GM18499 (cell line): ENCODE results near the gene CCSER2.
"Not testable (repeated sequence)": the region's sequence is repeated elsewhere in the genome, so short reads cannot be mapped to it uniquely, and the experiment has no call there.

Experiments used
- ATAC-seq: cut with Tn5 transposase; IDR thresholded peaks from one replicate; pipeline ENCODE4 v1.9.1; 2021; ENCODE audit warnings: moderate number of reproducible peaks; ENCODE audit not compliant: insufficient read depth, unreplicated experiment

Gene CCSER2

DNA sequence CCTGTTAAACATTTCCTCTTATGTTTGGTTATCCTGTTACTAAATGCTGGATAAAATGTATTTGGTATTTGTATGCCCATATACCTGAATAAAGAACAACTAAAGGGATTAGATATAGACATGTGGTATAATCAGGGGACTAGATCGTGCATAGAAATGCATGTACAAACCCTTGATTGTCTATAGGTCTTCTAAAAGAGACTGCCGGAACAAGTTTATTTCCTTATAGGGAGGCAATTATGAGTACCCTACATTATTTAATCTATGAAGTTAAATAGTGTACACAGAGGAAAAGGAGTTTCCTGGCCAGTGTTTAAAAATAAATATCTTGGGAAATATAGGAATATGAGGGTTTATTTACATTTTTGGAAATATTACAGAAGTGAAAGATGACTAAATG is 44.6 kb downstream of the CCSER2 start:
- ATAC-seq = no peak

DNA sequence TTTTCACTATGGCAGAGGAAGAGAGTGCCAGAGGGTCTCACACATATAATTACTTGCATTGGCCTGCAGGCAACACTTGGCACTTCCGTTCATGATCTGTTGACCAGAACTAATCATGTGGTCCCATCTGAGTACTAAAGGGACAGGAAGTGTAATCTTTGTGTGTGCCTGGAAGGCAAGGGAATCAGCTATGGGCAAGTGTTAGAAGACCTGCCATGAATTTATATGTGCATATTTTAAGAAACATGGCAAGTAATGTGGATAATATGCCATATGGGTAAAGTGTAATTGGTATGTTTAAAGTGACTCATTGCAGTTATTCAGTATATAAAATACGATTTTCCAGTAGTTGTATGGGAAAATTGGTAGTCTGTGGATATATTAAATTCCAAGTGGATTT is 46.1 kb downstream of the CCSER2 start:
- ATAC-seq = no peak

DNA sequence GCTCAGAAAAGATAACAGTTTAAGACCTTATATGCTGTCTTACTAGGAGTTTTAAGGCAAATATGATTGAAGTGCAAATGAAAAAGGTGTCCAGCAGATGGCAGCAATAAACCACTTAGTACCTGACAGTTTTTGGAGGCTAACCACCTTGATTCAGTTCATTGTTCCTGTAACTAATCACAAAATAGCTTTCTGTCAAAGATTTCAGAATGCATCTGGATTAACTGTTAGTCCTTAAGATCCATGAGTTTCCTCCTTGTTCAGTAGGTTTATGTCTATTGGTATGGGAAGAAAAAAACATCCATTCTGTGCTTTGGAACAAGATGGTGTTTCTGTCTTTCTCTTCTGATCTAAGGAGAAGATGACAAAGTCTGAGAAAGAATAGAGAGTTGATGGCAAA is 46.6 kb downstream of the CCSER2 start:
- peak; percentile 74 for ATAC-seq

DNA sequence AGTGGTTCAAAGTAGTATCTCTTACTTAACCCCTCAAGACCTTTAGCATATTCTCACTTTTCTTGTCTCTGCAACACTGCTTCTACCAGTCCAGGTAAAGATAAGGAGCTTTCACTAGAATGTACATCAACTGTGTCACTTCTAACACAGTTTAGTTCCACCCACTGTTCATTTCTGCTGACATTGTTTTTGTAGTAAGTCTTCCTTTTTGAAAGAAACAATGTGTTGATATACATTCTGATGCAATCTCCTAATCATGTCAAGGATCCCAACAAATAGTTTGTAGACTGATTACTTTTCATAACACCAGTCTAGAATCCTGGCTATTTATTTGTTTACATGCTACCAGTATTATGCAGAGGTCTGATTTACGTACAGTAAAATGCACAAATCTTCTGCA is 47.5 kb downstream of the CCSER2 start:
- no peak for ATAC-seq

DNA sequence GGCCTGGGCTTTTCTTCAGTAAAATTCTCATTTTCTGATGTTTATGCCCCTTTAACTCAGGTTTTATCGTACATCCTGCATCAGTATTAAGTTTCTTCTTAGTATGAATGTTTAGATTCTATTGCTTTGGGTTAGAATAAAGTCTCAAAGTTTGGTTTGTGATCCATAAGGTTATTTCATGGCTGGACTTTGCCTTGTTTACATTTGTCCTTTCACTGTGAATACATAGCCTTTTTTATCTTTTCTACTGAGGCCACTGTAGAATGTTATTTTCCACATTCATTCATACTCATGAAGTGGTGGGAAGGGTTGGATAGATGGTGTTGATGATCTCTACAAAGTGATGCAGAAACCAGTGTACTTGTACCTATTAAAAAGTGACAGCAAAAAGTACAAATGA is 59.8 kb downstream of the CCSER2 start:
- ATAC-seq = no peak

DNA sequence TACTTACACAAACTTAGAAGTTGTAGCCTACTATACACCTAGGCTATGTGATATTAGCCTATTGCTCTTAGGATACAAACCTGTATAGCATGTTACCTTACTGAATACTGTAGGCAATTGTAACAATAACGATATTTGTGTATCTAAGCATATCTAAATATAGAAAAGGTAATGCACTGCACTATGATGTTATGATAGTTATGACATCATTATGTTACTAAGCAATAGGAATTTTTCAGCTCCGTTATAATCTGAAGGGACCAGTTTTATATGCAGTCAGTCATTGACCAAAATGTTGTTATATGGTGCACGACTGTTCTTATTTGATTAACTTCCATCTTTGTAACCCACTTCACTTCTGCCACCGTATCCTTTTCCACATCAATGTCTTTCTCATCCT is 62.0 kb downstream of the CCSER2 start:
- ATAC-seq = no peak

DNA sequence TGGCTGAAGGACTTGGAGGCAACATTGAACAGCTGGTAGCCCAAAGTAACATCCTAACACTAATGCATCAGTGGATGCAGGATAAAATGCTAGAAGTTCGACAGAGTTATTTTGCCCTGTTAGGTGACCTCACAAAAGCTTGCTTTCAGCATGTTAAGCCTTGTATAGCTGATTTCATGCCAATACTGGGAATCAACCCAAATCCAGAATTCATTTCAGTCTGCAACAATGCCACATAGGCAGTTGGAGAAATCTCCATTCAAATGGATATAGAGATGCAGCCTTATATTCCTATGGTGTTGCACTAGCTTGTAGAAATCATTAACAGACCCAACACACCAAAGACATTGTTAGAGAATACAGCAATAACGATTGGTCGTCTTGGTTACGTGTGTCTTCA is 62.9 kb downstream of the CCSER2 start:
- no peak for ATAC-seq

DNA sequence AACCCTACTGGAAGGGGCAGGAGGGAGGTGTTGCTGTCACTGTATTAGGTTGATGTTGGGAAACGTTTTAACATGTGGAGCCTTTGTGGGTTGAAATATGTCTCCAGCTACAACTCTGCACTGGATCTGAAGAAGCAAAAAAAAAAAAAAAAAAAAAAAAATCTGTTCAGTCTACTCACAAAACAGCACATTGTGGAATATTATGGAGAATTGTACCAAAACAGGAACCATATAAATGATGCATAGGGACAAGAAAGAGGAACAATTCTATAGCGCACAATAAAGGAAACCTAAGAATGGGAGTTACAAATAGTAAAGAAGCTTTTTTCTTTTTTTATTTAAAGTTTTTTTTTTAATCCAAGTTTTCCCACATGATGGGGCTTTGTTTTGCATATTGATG is 63.8 kb downstream of the CCSER2 start:
- ATAC-seq = no peak

DNA sequence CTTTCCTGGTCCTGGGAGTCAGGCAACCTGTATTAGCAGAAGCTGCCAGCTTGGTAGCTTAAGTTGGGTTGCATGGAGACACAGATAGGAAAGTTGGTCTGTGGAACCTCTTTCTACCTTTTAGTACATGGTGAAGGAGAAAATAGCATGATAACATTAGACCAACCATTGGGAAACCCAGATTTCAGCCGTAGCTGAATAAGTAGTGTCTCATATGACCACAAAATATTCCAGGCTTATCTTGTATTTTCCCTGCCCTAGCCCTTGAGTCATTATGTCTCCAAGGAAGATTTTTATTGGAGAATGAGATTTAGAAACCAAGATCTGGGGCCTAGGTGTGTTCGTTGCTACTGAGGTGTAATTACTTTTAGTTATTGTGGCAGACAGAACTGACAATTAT is 67.2 kb downstream of the CCSER2 start:
- no peak for ATAC-seq

DNA sequence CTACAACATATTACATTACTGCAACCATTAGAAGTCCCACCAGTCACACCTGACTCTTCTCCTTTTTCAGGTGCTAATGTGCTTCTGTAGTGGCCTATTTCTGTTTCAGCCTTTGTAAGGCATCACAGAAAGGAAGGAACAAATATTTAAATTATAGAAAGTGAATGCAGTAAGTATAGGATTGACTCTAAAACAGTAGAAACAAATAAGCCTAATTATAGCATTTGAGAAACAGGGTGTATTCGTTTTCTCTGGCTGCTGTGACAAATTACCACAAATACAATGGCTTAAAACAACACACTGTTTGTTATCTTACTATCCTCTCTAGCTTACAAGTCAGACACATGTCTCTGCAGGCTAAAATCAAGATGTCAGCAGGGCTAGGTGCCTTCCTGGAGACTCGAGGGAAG is 69.4 kb downstream of the CCSER2 start:
- ATAC-seq = peak; percentile 71

DNA sequence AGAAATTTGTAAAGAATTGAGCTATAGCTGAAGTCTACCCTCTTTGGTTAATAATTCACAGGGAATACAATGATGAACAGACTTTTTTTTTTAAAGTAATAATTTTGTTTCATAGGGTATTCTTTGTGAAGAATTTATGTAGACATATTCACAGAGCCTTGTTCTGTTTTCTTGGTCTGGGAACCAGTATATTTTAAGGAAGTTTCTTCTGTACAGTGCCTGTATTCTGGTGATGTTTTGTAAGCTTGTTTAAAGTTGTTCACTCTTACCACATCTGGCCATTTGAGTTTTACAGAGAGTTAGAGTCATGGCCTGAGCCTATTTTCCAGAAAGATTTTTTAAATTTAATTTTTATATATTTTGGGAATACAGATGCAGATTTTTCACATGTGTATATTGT is 70.3 kb downstream of the CCSER2 start:
- ATAC-seq = no peak

DNA sequence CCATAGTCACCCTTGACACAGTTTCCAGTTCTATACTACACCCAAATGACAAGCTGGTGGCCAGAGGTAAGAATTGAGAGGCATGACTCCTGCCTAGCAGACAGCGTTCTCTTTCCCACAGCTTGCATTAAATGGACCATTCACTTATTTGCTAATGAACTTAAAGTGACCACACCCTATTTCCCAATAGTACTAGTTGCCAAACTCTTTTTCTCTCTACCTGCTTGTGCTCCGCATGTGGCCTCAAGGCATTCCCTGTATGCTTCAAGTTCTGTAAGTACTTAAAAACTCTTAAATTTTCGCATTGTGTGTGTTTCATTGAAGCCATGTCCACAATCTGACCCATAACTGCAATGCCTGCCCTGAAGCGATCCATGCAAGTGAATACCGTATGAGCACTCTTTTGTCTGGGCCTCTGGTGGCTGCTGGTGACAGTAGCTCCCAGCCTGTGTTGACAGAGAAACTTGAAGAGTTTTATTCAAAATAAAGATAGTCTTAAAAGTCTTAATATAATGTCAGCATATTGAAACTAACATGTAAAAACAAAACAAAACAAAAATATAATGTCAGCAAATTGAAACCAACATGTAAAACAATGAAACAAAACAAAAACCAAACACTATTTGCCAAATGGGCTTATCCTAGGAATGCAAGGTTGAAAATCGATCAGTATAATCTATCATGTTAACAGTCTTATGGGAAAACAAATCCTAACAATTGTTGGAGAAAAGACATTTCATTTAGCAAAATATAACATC is 73.6 kb downstream of the CCSER2 start:
- ATAC-seq = no peak

DNA sequence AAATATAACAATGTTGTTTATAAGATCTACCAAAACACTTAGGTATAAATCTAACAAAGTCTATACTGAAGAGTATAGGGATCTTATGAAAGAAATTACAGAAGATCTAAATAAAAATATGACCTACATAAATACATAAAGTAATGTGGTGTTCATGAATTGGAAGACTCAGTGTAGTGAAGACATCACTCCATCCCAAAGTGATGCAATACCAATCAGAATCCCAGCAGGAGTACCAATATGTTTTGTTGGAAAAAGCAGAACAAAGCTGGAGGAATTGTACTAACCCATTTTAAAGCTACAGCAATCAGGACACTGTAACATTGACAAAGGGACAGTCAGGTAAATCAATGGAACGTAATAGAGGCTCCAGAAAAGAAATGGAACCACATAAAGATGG is 76.4 kb downstream of the CCSER2 start:
- ATAC-seq = no peak

DNA sequence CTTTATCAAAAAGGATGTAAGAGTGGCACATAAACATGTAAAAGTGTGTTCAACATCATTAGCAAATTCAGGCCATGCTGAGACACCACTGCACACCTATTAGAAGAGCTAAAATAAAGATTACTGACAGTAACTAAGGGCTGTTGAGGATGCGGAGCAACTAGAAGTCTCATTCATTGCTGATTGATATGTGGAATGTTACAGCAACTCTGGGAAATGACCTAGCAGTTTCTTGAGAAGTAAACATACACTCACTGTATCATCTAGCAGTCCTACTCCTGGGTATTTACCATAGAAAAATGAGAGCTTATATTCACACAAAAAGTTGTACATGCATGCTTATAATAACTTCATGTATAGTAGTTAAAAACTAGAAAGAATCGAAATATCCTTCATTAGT is 77.3 kb downstream of the CCSER2 start:
- no peak for ATAC-seq

DNA sequence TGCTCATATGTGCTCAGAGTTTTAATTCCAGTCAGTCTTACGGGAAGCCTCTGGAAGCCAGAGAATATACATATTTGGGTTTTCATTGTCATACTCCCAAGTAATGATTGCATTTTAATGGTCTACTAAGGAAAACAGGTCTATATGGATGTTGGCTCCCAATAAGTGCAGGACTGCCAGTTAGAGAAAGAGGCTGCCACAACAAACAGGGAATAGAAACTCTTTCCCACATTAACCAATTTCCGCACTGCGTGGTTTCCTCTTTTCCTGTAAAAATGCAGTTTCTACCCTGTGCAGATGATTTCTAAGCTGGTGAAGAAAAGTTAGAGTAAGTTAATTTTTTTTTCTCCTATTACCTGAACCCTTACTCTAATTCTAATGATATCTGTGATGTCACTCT is 78.2 kb downstream of the CCSER2 start:
- no peak for ATAC-seq

DNA sequence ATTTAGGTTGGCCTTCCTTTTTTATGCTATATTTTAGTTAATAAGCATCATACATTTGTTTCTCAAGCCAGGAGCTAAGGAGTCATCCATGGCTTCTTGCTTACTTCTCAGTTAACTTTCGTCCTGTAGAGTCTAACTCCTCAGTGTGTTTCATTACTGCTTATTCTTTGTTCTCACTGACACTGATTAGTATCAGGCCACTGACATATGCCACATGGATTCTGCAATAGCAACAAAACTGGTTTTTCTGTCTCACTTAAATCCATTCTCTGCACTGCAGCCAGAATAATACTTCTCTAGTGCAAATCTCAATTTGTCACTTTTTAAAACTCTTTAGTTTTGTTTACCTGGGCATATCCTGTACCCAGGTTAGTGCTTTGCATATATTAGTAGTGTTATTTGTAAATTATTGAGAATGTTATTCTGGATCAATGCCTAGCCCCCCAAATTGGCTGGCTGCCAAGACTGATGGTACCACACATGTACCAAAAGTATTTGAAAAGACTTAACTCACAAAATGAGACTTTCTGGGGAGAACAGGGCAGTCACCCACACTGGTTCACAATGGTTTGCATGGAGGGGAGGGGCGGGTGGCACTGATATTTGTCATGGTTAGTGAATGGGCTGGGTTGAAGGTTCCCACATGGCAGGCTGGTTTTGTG is 79.1 kb downstream of the CCSER2 start:
- ATAC-seq = no peak

DNA sequence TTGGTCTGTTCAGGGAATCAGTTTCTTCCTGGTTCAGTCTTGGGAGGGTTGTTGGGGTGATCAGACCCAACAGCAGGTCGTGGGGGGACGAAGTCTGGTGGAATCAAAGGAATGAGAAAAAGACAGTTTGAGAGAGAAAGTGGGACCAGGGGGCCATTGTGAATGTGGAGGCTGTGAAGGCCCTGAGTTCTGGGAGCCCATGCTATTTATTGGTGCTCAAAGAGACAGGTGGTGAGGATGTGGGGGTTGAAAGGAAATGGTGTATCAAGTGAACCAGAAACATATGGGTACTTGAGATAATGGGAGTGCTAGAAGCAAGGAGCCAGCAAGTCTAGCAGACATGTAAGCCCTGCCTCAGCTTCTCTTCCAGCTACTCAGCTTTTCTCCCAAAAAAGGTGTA is 84.1 kb downstream of the CCSER2 start:
- ATAC-seq = no peak

DNA sequence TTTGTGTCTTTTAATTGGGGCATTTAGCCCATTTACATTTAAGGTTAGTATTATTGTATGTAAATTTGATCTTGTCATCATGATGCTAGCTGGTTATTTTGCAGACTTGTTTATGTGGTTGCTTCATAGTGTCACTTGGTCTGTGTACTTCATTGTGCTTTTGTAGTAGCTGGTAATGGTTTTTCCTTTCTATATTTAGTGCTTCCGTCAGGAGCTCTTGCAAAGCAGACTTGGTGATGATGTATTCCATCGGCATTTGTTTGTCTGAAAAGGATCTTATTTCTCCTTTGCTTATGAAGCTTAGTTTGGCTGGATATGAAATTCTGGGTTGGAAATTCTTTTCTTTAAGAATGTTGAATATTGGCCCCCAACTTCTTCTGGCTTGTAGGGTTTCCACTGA is 85.7 kb downstream of the CCSER2 start:
- not testable (repeated sequence) for ATAC-seq

DNA sequence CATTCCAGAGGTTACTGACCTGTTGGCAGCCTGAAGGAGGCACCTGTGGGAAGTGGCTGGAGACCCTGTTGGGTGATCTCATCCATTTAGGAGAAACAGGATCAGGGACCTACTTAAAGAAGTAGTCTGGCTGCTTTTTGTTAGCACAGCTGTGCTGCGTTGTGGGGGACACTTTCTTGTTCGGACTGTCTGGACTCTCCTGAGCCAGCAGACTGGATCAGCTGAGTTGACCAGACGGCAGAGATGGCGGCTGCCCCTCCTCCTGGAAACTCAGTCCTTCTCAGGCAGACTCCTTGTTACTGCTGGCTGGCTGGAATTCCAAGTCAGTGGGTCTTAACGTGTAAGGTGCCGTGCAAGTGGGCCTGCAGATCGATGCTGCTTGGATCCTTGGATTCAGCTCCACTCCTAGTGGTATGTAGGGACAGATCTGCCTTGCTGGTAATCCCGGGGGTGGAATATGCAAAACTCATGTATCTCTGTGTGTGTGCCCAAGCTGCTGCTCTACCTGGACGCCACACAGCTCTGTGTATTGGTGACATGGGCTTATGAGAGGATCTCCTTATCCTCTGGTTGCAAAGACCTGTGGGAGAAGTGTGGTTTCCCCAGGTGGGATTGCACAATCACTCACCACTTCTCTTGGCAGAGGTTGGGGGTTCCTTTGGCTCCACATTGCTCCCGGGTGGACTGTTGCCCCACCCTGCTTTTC is 87.3 kb downstream of the CCSER2 start:
- ATAC-seq = no peak

DNA sequence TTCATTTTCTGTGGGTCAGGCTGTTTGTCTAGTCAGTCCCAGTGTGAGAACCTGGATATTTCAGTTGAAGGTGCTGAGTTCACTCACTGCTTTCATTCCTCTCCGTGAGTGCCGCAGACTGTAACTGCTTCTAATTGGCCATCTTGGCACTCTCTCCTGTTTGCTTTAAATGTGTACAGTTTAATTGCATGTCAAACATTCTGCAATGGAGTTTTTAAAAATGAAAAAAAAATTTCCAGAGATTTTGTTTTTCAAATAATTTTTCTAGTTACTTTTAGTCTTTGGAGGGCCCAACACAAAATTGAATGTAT is 87.8 kb downstream of the CCSER2 start:
- ATAC-seq = no peak

DNA sequence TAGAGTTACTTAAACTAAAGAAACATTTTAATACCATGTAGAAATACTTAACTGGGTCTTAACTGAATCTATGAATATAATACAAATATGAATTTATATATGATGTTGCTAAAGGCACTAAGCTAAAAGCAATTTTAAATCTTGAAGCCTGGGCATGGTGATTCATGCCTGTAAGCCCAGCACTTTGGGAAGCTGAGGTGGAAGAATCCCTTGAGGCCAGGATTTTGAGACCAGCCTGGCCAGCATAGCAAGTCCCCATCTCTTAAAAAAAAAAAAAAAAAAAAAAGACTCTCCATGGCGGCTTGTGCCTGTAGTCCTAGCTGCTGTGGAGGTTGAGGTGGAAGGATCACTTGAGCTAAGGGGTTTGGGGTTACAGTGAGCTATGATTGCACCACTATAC is 95.3 kb downstream of the CCSER2 start:
- no peak for ATAC-seq

DNA sequence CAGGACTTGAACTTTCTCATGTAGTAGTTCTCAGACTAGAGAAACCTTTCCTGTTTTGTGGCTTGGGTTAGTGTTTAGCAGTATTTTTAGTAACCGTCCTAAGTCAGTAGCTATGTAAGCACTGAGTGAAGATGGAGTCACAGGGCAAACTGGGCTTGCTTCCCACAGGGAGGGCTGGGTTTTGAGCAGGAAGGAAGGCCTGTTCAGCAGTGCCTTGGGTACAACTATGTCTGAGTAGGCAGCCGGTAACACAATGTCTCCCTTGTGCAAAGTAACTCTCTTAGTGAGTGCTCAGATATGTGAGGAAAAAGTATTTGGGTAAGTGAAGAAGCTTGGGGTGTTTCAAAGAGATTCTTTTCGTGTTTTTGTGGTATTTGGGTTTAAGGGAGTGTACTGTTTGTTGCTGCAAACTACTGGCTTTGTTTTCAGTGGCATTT is 96.4 kb downstream of the CCSER2 start:
- ATAC-seq = no peak
